SHP77 treated with DMSO at 0.1 percent for 48 hours (cell line): ENCODE results near the gene CCL19.
A peak's percentile ranks its signal among the peaks of the same experiment; 100 is the strongest.
"Not testable (repeated sequence)": the region's sequence is repeated elsewhere in the genome, so short reads cannot be mapped to it uniquely, and the experiment has no call there.

Experiments used
- DNase-seq: peaks from one replicate; lab custom pipeline; 2025; lab: John Stamatoyannopoulos, UW

The CCL19 gene

GRCh38 chr9:34690983-34691935 lies at the start of gene CCL19:
Gene CCL19 (minus strand): TSS chr9:34691276. CDS start chr9:34691139, 137 bp downstream.
- no peak for DNase-seq

- DNase-seq: not testable (repeated sequence)
These were observed 49.1 kb upstream of the CCL19 start for GRCh38 chr9:34740176-34740575.

GRCh38 chr9:34737677-34738260 lies 46.7 kb upstream of the CCL19 start:
- DNase-seq: no peak

GRCh38 chr9:34734720-34735119 lies 43.6 kb upstream of the CCL19 start:
- DNase-seq: no peak

DNA sequence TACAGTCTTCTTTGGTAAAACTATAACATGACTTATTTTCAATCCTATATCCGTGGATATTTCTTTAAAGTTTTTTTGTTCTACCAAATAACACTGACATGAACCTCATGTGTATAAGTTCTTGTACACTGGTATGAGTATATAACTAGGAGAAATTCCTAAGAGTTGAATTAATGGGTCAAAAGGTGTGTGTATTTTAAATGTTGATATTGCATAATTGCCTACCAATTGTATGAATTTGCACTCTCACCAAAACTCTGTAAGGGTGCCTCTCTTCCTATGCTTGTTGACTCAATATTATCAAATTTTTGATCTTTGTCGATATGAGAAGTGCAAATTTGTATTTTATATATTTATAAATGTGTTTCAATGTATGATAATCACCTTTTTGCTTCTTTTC lies 41.8 kb upstream of the CCL19 start:
- no peak for DNase-seq

DNA sequence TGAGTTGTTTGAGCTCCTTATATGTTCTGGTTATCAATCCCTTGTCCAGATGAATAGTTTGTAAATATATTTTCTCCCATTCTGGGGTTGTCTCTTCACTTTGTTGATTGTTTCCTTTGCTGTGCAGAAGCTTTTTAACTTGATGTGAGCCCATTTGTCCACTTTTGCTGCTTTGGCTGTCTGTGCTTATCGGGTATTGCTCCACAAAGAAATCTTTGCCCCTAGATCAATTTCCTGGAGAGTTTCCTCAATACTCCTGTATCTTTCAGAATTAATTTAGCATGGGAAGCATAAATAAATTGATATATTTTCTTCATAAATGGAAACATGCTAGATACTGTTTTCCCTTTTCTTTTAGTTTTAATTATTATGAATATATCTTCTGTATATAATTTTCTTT lies 41.4 kb upstream of the CCL19 start:
- DNase-seq: no peak

GRCh38 chr9:34723141-34723540 lies 32.1 kb upstream of the CCL19 start:
- no peak for DNase-seq

GRCh38 chr9:34719769-34720025 lies 28.6 kb upstream of the CCL19 start:
- not testable (repeated sequence) for DNase-seq

DNA sequence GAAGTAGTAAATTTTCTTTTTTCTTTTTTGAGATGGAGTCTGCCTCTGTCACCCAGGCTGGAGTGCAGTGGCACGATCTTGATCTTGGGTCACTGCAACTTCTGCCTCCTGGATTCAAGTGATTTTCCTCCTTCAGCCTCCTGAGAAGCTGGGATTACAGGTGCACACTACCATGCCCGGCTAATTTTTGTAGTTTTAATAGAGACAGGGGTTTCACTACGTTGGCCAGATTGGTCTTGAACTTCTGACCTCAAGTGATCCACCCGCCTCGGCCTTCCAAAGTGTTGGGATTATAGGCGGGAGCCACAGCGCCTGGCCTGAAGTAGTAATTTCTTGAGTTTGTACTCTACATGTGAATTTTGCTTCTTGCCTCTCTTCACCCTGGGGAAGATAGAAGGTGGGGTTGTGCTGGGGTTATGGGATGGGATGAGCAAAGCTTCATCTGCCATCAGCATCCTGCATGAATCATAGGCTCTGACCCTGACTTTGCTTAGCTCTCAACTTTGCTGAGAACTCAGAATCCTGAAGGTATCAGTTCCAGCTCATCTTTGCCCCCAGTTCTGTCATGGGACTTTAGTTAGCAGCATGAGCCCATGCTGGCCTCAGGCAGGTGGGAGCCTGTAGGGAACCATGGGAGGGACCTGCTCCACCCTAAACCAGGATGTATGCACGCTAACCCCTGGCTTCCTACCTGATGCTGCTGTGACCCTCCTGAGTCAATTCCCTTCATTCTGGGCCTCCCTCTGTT lies 28.1 kb upstream of the CCL19 start:
- DNase-seq: no peak

GRCh38 chr9:34717996-34718614 lies 27.0 kb upstream of the CCL19 start:
- no peak for DNase-seq

DNA sequence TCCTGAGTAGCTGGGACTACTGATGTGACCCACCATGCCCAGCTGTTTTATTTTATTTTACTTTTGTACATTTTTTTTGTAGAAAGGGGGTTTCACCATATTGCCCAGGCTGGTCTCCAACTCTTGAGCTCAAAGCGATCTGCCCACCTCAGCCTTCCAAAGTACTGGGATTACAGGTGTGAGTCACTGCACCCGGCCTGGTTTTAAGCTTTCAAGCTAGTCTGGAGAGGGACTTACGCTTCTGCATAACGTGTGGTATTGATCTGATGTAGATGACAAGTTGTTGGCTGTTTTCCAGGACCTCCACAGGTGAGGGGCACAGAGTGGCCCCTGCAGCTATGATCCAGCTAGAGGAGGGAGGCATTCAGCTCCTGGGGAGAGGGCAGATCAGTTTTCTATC lies 25.6 kb upstream of the CCL19 start:
- no peak for DNase-seq

GRCh38 chr9:34715639-34716215 lies 24.7 kb upstream of the CCL19 start:
- no peak for DNase-seq

DNA sequence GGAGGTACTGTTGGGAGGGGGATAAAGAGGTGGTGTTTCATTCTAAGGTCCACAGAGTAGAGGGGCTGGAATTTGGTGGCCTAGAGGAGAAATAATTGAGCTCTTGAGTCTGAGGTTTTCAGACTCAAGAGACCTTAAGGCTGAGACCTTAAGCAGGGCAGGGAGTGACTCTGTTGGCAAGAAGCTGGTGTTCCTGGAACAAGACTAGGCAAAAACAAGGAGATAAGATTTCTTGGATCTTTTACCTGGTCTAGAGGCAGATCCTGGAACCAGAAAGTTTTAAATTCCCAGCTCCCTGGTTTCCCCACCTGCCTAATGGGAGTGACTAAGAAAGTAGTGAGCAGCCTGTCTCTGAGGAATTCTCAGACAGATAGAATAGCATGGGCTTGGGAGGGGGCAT lies 22.9 kb upstream of the CCL19 start:
- DNase-seq: no peak

- no peak for DNase-seq
These were observed 21.1 kb upstream of the CCL19 start for GRCh38 chr9:34712140-34712539.

DNA sequence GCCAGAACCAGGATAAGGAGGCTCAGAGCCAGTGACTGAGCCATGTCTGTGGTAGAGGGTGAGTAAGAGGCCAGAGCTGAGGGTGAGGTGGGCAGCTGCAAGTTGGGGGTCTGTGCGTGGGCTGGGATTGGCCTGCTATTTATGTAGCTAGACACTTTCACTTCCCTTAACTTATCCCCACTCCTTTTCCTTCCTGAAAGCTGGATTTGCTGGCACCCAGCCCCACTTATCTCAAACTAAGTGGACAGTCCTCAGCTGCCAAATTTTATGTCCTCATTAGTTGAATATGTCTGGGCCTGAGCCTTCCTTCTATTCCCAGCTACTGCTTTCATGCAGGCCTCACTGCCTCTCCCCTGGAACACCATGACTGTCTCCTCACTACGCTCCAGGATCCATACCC lies 18.9 kb upstream of the CCL19 start, which contains the start of gene CCL21:
CCL21 (minus strand) TSS at position 114 of the 400 bp plus-strand sequence; CDS start at position 44, 70 bp downstream.
- DNase-seq: no peak

DNA sequence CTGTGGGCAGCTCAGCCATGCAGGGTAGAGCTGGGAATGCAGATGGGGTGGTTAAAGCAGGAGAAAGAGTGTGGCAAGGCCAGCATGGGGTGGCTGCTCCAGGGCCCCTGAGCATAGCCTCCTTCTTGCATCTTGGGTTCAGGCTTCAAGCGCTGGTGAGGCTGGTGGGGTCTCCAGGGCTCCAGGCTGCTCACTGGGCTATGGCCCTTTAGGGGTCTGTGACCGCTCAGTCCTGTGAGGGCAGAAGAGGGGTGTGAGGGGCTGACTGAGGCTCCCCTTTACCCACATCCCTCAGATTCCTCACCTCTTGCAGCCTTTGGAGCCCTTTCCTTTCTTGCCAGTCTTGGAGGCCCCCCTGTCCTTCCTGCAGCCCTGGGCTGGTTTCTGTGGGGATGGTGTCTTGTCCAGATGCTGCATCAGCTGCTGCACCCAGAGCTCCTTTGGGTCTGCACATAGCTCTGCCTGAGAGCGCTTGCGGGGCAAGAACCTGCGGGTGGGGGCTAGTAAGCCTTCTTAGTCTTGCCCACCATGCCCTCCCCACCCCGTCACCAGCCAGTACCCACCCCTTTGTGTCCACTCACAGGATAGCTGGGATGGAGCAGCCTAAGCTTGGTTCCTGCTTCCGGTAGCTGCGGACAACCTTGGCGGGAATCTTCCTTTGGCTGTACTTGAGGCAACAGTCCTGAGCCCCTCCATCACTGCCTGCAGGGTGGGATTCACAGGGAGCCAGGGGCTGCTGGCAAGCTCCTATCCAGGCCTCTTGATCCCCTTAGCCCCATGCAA lies 18.3 kb upstream of the CCL19 start:
- DNase-seq: no peak

DNA sequence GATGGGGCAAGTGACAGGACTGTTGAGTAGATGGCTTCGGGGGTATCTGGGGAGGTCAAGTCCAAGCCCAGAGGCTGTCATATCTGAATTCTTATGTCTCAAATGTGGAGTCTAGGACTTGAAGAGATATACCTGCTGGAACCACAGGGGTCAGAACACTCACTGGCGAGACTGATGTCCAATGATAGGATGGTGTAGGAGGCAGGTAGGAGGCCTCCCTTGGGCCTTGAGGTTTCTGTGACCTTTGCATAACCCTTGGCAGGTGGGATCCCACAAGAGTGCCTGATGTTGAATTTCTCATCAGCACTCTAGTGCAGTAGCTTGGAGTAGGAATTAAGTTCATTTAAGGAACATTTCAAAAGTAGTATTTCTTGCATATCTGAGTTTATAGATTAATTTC lies 16.1 kb upstream of the CCL19 start:
- no peak for DNase-seq

- DNase-seq: peak; percentile 6
These were observed 11.0 kb upstream of the CCL19 start for GRCh38 chr9:34701769-34702736.

DNA sequence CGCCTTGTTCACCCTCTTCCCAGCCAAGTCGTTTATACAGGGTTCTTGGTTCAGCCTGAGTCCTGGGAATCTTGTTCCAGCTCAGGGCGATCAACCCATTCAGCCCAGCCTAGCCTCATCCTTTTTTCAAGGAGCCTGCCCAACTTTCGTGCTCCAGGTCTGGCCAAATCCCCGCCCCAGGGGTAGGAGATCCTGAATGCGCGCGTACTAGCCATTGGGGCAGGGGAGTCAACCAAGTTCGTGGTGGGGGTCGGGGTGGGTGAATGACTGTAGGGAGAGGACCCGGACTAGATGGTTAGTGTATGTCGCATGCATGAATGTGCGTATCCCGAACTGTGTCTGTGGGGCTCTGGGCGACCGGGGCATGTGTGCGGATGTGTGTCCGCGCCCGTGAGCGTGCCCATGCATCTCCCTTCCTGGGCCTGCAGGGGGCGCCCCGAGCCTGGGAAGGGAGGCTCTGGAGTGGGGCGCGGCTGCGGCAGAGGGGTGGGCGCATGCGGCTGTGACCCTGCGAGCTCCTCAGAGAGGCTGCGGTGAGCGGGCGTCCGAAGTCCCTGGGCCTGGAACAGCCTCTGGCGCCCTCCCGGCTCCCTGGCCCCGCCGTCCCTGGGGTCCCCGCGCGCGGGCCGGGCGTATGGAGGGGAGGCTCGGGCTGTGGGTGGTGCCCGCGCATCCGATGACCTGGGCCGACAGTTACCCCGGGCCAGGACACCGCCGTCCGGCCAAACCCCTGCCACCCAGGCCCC lies 10.1 kb upstream of the CCL19 start:
- peak; percentile 0 for DNase-seq
